Epithelial cell of esophagus (primary cell): ENCODE results near the gene FBXL7.
A peak's percentile ranks its signal among the peaks of the same experiment; 100 is the strongest.

Source experiments
- DNase-seq: peaks from one replicate; pipeline ENCODE4 v3.0.0; 2010; ENCODE audit warnings: low read depth
- H3K4me3 ChIP-seq: 2 replicates; pipeline ENCODE4 v1.5.1; 2011; ENCODE audit warnings: mild to moderate bottlenecking, low read length, control low read depth
- CTCF ChIP-seq: IDR thresholded peaks from 2 replicates; pipeline ENCODE4 v1.5.1; 2011; ENCODE audit warnings: low read depth, mild to moderate bottlenecking, low read length, control low read depth, inconsistent platforms; ENCODE audit not compliant: insufficient read depth; ENCODE audit errors: missing control alignments

Gene FBXL7

GRCh38 chr5:15600035-15600434 is 100.1 kb downstream of the FBXL7 start:
- no peak for TF ChIP-seq CTCF
- DNase-seq = no peak
- H3K4me3 ChIP-seq = no peak overlapping the region

GRCh38 chr5:15601274-15601673 is 101.3 kb downstream of the FBXL7 start:
- no peak for DNase-seq
- TF ChIP-seq CTCF = no peak
- no peak overlapping the region for H3K4me3 ChIP-seq

- DNase-seq = no peak
- TF ChIP-seq CTCF = no peak
- no peak overlapping the region for H3K4me3 ChIP-seq
Observed at GRCh38 chr5:15601853-15602252, 101.9 kb downstream of the FBXL7 start.

- DNase-seq = no peak
- H3K4me3 ChIP-seq = no peak overlapping the region
- no peak for TF ChIP-seq CTCF
Observed at GRCh38 chr5:15604986-15605385, 105.0 kb downstream of the FBXL7 start.

- H3K4me3 ChIP-seq = no peak overlapping the region
- TF ChIP-seq CTCF = no peak
- DNase-seq = no peak
Observed at GRCh38 chr5:15606197-15606596, 106.2 kb downstream of the FBXL7 start.

GRCh38 chr5:15607076-15607475 is 107.1 kb downstream of the FBXL7 start:
- TF ChIP-seq CTCF = no peak
- DNase-seq = no peak
- H3K4me3 ChIP-seq = no peak overlapping the region

GRCh38 chr5:15609076-15609725 is 109.2 kb downstream of the FBXL7 start:
- H3K4me3 ChIP-seq = no peak overlapping the region
- peak; percentile 35 for DNase-seq
- no peak for TF ChIP-seq CTCF
